ENCODE measurements around the gene GPR137. TPM values are rescaled to one million over a fixed set of nuclear protein-coding genes. Genes with fewer than 3 reads are reported as not detected.

GPR137 gene
- total and polyA plus RNA-seq, 9 of the 15 experiments (the other 6 are each of a cell fraction or from before 2014, with no cell fraction given) = 0.32 to 26.7 (median 10.7) TPM

GRCh38 chr11:64334764-64335735 is 49.4 kb downstream of the GPR137 start (continued):
- TF ChIP-seq E2F1 (CRISPR knock-in tag; IDR thresholded peaks at IDR 0.05) = no peak
- TF ChIP-seq HEY1 (CRISPR knock-in tag; IDR thresholded peaks at IDR 0.05; ENCODE audit: borderline replicate concordance) = no peak
- TF ChIP-seq, protein P1, sequence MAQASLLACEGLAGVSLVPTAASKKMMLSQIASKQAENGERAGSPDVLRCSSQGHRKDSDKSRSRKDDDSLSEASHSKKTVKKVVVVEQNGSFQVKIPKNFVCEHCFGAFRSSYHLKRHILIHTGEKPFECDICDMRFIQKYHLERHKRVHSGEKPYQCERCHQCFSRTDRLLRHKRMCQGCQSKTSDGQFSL (CRISPR knock-in tag; IDR thresholded peaks at IDR 0.05) = 0 out of 2 replicates have a peak, but pooled peaks have one; percentile 10
- TF ChIP-seq, protein P1 (tag; IDR thresholded peaks at IDR 0.05) = no peak
- TF ChIP-seq PRMT5 (CRISPR knock-in tag; IDR thresholded peaks at IDR 0.05) = no peak
- no peak for TF ChIP-seq XRCC4 (IDR thresholded peaks at IDR 0.05; ENCODE audit: extremely low read depth, insufficient read depth, insufficient read length)
- TF ChIP-seq HMG20A (CRISPR knock-in tag; conservative IDR thresholded peaks at IDR 0.05) = no peak
- TF ChIP-seq GABPB1 (CRISPR knock-in tag; IDR thresholded peaks at IDR 0.05) = peak; percentile 72; the same call in 1 of the 2 replicates
- TF ChIP-seq HDAC8 (tag; IDR thresholded peaks at IDR 0.05) = 0 out of 2 replicates have a peak, but pooled peaks have one; percentile 44
- peak; percentile 55; the same call in 1 of the 2 replicates for TF ChIP-seq ETV1 (tag; conservative IDR thresholded peaks at IDR 0.05; ENCODE audit: low read depth)
- TF ChIP-seq POU5F1 (IDR thresholded peaks at IDR 0.05; ENCODE audit: borderline replicate concordance, low read depth, low read length, partially characterized antibody) = no peak
- TF ChIP-seq ZNF408 (CRISPR knock-in tag; IDR thresholded peaks at IDR 0.05; ENCODE audit: low read depth) = no peak
- no peak for TF ChIP-seq ZNF586 (CRISPR knock-in tag; conservative IDR thresholded peaks at IDR 0.05)
- TF ChIP-seq PTRF (tag; IDR thresholded peaks at IDR 0.05) = no peak
- TF ChIP-seq, protein P2, sequence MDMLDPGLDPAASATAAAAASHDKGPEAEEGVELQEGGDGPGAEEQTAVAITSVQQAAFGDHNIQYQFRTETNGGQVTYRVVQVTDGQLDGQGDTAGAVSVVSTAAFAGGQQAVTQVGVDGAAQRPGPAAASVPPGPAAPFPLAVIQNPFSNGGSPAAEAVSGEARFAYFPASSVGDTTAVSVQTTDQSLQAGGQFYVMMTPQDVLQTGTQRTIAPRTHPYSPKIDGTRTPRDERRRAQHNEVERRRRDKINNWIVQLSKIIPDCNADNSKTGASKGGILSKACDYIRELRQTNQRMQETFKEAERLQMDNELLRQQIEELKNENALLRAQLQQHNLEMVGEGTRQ (CRISPR knock-in tag; IDR thresholded peaks at IDR 0.05) = peak; percentile 12; the same call in 1 of the 2 replicates
- TF ChIP-seq MBD2 (IDR thresholded peaks at IDR 0.05; ENCODE audit: borderline replicate concordance, low read depth) = peak; percentile 88
- peak; percentile 79 for TF ChIP-seq PBX2 (CRISPR knock-in tag; IDR thresholded peaks at IDR 0.05; ENCODE audit: low read depth)
- peak; percentile 98 for TF ChIP-seq PBX2 (tag; conservative IDR thresholded peaks at IDR 0.05; ENCODE audit: low read depth)
- TF ChIP-seq PML (IDR thresholded peaks at IDR 0.05; ENCODE audit: low read length) = peak; percentile 97
- TF ChIP-seq KLF1 (tag; IDR thresholded peaks at IDR 0.05) = peak; percentile 81; the same call in 1 of the 2 replicates
